ENCODE data around the gene PPP1R1B.

Gene PPP1R1B

GRCh38 chr17:39658760-39659159, 32.0 kb downstream of the PPP1R1B start:
- DNase-seq = no peak

GRCh38 chr17:39659279-39660010, 32.7 kb downstream of the PPP1R1B start:
- DNase-seq = no peak

GRCh38 chr17:39660011-39660360, 33.2 kb downstream of the PPP1R1B start:
- DNase-seq = no peak

GRCh38 chr17:39660397-39661385, 33.9 kb downstream of the PPP1R1B start:
- DNase-seq = no peak

- no peak for DNase-seq
Observed at GRCh38 chr17:39661744-39662541, 35.2 kb downstream of the PPP1R1B start.

GRCh38 chr17:39662551-39663339, 36.0 kb downstream of the PPP1R1B start:
- DNase-seq = no peak

GRCh38 chr17:39663340-39663687, 36.6 kb downstream of the PPP1R1B start:
- DNase-seq = no peak

- DNase-seq = no peak
Observed at GRCh38 chr17:39663688-39664580, 37.2 kb downstream of the PPP1R1B start.

GRCh38 chr17:39664581-39665561, 38.1 kb downstream of the PPP1R1B start, which contains the start of gene TCAP:
TSS of gene TCAP (plus strand) at chr17:39665349. CDS start at chr17:39665360, 11 bp downstream.
- no peak for DNase-seq

GRCh38 chr17:39665642-39666224, 39.0 kb downstream of the PPP1R1B start:
- no peak for DNase-seq

- no peak for DNase-seq
Observed at GRCh38 chr17:39666231-39666600, 39.5 kb downstream of the PPP1R1B start.

GRCh38 chr17:39666601-39667261, 40.0 kb downstream of the PPP1R1B start:
- no peak for DNase-seq

- DNase-seq = no peak
Observed at GRCh38 chr17:39667262-39667944, 40.7 kb downstream of the PPP1R1B start.

- peak; percentile 66 for DNase-seq
Observed at GRCh38 chr17:39667945-39668924, 41.5 kb downstream of the PPP1R1B start, which contains the start of gene PNMT. TSS of gene PNMT (plus strand) at chr17:39668453. CDS start at chr17:39668476, 23 bp downstream.

- no peak for DNase-seq
Observed at GRCh38 chr17:39669897-39670735, 43.4 kb downstream of the PPP1R1B start.

GRCh38 chr17:39670746-39671145, 44.0 kb downstream of the PPP1R1B start:
- DNase-seq = no peak

Measured in CD4-positive, alpha-beta T cell treated with Interleukin-21 for 1 hour (primary cell).